ENCODE measurements around the gene TMEM235. TPM values are rescaled to one million over a fixed set of nuclear protein-coding genes. Genes with fewer than 3 reads are reported as not detected.

TMEM235 gene
- polyA plus RNA-seq, 1 of the 3 experiments (the other 2 are of a cell fraction): not detected

DNA sequence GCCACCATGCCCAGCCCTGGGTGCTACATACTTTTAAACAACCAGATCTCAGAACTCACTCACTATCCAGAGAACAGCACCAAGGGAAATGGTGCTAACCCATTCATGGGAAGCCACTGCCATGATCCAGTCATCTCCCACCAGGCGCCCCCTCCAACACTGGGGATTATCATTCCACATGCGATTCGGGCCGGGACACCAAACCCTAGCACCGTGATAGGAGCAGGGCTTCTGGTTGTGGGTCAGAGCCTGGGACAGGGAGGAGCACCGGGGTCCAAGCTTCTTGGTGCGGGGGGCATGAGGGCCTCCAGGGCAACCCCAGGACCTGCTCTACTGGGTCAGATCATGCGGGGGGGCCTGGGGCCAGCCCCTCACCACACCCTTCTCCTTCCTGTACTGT, 4.5 kb downstream of the TMEM235 start:
- Histone ChIP-seq H3K4me2 (no peak overlapping the region), H3K4me1 (ENCODE audit: control insufficient read depth in 1 of 2, insufficient read depth in 2 of 2, low read depth in 1 of 2, low read length in 1 of 2) (peaks cover 0 to 36% of the 10 kb centered on the region in 2 experiments; a peak in 1 of 4 replicates), H3F3A (replicated peaks; ENCODE audit: insufficient read depth) (no peaks in the 10 kb centered on the region), H3K9ac (no peak overlapping the region), H3K79me2 (ENCODE audit: insufficient read depth) (no peaks in the 10 kb centered on the region), H3K27ac (ENCODE audit: low read depth in 2 of 2, low read length in 1 of 2) (no peak overlapping the region; a peak in 1 of 4 replicates), H3K9me2 (no peaks in the 10 kb centered on the region), H3K27me3 (ENCODE audit: insufficient read depth) (peaks cover 18% of the 10 kb centered on the region), H3K36me3 (replicated peaks in 1 of 2; ENCODE audit: control insufficient read depth in 1 of 2, insufficient read depth in 2 of 2, low read length in 1 of 2) (no peaks in the 10 kb centered on the region), H2AFZ (ENCODE audit: low read depth) (no peak overlapping the region), H4K20me1 (ENCODE audit: insufficient read depth) (no peaks in the 10 kb centered on the region), H3K9me3 (no peaks in the 10 kb centered on the region), H3K4me3 (ENCODE audit: low read depth in 2 of 2, low read length in 1 of 2) (no peak overlapping the region)
- DNase-seq: no peak
- CTCF ChIA-PET: interaction anchor here (0.9 to 6.4 kb wide), 4 partner anchors 10 to 186 kb away, joined by 4 to 95 read pairs (median 10); no protein-coding TSS in a partner anchor
- TF ChIP-seq RXRA (IDR thresholded peaks at IDR 0.05; ENCODE audit: borderline replicate concordance, low read depth) (no peak), MEF2A (IDR thresholded peaks at IDR 0.05; ENCODE audit: borderline replicate concordance, low read depth) (no peak), ELF1 (IDR thresholded peaks at IDR 0.05) (no peak), SMC3 (IDR thresholded peaks at IDR 0.05; ENCODE audit: low read depth, low read length) (no peak), EP300 (IDR thresholded peaks at IDR 0.05; ENCODE audit: borderline replicate concordance in 1 of 2, low read depth in 1 of 2, low read length in 1 of 2) (no peak), FOSL2 (IDR thresholded peaks at IDR 0.05; ENCODE audit: borderline replicate concordance, low read depth) (no peak), NFIC (IDR thresholded peaks at IDR 0.05; ENCODE audit: borderline replicate concordance) (no peak), TAF1 (IDR thresholded peaks at IDR 0.05; ENCODE audit: borderline replicate concordance, low read depth, low read length) (no peak), CHD2 (IDR thresholded peaks at IDR 0.05; ENCODE audit: low read length, partially characterized antibody) (no peak), FOXM1 (IDR thresholded peaks at IDR 0.05; ENCODE audit: low read depth) (no peak), NRF1 (IDR thresholded peaks at IDR 0.05; ENCODE audit: low read depth, low read length) (no peak), YY1 (IDR thresholded peaks at IDR 0.05; ENCODE audit: low read depth) (no peak), GATA2 (CRISPR knock-in tag; IDR thresholded peaks at IDR 0.05) (no peak), JUND (IDR thresholded peaks at IDR 0.05) (no peak)
- TF ChIP-seq, protein P1, sequence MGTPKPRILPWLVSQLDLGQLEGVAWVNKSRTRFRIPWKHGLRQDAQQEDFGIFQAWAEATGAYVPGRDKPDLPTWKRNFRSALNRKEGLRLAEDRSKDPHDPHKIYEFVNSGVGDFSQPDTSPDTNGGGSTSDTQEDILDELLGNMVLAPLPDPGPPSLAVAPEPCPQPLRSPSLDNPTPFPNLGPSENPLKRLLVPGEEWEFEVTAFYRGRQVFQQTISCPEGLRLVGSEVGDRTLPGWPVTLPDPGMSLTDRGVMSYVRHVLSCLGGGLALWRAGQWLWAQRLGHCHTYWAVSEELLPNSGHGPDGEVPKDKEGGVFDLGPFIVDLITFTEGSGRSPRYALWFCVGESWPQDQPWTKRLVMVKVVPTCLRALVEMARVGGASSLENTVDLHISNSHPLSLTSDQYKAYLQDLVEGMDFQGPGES (IDR thresholded peaks at IDR 0.05; ENCODE audit: low read depth, low read length): no peak
- TF ChIP-seq, protein P2, sequence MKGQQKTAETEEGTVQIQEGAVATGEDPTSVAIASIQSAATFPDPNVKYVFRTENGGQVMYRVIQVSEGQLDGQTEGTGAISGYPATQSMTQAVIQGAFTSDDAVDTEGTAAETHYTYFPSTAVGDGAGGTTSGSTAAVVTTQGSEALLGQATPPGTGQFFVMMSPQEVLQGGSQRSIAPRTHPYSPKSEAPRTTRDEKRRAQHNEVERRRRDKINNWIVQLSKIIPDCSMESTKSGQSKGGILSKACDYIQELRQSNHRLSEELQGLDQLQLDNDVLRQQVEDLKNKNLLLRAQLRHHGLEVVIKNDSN (IDR thresholded peaks at IDR 0.05; ENCODE audit: borderline replicate concordance, low read depth): no peak
- TF ChIP-seq, protein P3, sequence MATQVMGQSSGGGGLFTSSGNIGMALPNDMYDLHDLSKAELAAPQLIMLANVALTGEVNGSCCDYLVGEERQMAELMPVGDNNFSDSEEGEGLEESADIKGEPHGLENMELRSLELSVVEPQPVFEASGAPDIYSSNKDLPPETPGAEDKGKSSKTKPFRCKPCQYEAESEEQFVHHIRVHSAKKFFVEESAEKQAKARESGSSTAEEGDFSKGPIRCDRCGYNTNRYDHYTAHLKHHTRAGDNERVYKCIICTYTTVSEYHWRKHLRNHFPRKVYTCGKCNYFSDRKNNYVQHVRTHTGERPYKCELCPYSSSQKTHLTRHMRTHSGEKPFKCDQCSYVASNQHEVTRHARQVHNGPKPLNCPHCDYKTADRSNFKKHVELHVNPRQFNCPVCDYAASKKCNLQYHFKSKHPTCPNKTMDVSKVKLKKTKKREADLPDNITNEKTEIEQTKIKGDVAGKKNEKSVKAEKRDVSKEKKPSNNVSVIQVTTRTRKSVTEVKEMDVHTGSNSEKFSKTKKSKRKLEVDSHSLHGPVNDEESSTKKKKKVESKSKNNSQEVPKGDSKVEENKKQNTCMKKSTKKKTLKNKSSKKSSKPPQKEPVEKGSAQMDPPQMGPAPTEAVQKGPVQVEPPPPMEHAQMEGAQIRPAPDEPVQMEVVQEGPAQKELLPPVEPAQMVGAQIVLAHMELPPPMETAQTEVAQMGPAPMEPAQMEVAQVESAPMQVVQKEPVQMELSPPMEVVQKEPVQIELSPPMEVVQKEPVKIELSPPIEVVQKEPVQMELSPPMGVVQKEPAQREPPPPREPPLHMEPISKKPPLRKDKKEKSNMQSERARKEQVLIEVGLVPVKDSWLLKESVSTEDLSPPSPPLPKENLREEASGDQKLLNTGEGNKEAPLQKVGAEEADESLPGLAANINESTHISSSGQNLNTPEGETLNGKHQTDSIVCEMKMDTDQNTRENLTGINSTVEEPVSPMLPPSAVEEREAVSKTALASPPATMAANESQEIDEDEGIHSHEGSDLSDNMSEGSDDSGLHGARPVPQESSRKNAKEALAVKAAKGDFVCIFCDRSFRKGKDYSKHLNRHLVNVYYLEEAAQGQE (IDR thresholded peaks at IDR 0.05; ENCODE audit: low read depth, low read length): no peak
- TF ChIP-seq, protein P4, sequence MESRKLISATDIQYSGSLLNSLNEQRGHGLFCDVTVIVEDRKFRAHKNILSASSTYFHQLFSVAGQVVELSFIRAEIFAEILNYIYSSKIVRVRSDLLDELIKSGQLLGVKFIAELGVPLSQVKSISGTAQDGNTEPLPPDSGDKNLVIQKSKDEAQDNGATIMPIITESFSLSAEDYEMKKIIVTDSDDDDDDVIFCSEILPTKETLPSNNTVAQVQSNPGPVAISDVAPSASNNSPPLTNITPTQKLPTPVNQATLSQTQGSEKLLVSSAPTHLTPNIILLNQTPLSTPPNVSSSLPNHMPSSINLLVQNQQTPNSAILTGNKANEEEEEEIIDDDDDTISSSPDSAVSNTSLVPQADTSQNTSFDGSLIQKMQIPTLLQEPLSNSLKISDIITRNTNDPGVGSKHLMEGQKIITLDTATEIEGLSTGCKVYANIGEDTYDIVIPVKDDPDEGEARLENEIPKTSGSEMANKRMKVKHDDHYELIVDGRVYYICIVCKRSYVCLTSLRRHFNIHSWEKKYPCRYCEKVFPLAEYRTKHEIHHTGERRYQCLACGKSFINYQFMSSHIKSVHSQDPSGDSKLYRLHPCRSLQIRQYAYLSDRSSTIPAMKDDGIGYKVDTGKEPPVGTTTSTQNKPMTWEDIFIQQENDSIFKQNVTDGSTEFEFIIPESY (IDR thresholded peaks at IDR 0.05; ENCODE audit: borderline replicate concordance, low read depth): no peak
- TF ChIP-seq, protein P5, sequence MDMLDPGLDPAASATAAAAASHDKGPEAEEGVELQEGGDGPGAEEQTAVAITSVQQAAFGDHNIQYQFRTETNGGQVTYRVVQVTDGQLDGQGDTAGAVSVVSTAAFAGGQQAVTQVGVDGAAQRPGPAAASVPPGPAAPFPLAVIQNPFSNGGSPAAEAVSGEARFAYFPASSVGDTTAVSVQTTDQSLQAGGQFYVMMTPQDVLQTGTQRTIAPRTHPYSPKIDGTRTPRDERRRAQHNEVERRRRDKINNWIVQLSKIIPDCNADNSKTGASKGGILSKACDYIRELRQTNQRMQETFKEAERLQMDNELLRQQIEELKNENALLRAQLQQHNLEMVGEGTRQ (IDR thresholded peaks at IDR 0.05; ENCODE audit: borderline replicate concordance, low read depth, low read length): no peak
- WGBS (ENCODE audit: low lambda C conversion rate): 76% methylated on average over 7 of the region's 8 CpGs
- POLR2A ChIA-PET: interaction anchor here (2.1 kb wide), 1 partner anchor 10 kb away, joined by 16 read pairs; no protein-coding TSS in a partner anchor

Data from SK-N-SH (cell line).